GM18505 (cell line): ENCODE data around the gene SORCS3.

Experiments used
- ATAC-seq: cut with Tn5 transposase; IDR thresholded peaks from one replicate; pipeline ENCODE4 v1.9.1; 2021; ENCODE audit not compliant: unreplicated experiment
- POLR2A ChIP-seq: IDR thresholded peaks from 4 replicates; pipeline ENCODE4 v1.6.1; 2011; ENCODE audit warnings: borderline replicate concordance; ENCODE audit not compliant: insufficient read depth, insufficient read length; ENCODE audit errors: extremely low read depth

The SORCS3 gene

DNA sequence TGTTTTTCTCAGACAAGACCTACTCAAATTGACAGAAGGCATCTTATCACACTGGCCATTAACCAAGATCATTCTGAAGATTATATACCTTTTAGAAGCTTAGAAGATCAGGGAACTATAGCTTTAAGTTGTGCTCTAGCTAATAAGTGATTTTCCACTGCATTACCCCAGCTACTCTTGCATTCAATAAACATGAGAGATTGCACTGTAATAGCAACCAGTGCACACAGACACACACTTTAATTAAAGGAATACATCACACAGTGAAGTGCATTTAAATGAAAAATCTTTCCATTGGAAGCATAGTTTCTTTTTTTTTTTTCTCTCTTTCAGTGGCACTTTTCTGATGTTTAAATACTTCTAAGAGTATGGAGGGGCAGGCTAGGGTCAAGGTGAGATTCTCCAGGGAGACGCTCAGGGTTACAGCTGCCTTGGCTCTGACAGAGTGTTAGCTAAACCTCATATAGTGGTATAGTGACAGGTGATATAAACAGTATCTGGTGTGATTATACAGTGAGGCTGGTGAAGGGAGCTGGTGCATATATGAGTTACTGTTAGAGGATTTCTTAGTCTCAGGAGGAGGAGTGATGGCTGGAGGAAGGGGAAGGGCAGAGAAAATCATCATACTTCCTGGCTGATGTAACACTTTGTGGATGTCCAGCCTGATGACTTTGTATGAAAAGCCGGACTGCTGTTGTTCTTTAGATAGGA is 369.5 kb downstream of the SORCS3 start:
- TF ChIP-seq POLR2A, result no peak
- no peak for ATAC-seq

DNA sequence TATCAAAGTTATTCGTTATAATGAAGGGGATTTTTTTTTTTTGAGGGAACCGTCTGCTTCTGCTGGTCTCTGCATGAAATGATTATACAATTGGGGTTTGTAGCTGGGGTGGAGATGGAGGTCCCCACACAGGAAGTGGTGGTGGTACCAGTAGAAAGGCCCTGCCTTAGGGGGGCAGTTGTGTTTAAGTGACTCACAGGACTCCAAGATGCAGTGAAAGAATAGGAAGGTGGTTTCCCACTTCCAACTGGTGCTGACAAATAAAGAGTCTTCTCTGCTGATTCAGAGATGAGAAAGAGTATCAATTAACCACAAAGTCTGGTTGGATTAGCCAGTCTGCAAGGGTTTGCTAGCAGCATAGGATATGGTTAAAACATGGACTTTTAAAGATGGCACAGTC is 376.0 kb downstream of the SORCS3 start:
- no peak for TF ChIP-seq POLR2A
- no peak for ATAC-seq

DNA sequence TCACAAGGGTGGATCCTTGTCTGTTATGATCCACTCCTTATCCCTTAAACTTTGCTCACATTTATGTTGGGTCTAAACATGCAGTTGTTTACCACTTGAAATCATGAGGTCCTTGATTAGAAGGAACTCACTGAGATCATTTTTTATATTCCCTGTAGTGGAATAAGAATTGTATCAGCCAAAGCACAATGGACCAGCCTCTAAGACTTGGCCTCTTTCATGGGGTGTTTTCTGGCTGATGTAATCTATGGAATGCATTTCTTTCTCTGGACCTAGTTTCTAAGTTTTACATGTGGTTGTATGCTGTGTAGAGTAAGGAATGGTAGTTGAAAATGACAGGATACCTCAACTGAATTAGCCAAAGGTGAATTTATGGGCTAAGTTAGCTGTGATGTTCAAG is 376.6 kb downstream of the SORCS3 start:
- no peak for TF ChIP-seq POLR2A
- no peak for ATAC-seq

DNA sequence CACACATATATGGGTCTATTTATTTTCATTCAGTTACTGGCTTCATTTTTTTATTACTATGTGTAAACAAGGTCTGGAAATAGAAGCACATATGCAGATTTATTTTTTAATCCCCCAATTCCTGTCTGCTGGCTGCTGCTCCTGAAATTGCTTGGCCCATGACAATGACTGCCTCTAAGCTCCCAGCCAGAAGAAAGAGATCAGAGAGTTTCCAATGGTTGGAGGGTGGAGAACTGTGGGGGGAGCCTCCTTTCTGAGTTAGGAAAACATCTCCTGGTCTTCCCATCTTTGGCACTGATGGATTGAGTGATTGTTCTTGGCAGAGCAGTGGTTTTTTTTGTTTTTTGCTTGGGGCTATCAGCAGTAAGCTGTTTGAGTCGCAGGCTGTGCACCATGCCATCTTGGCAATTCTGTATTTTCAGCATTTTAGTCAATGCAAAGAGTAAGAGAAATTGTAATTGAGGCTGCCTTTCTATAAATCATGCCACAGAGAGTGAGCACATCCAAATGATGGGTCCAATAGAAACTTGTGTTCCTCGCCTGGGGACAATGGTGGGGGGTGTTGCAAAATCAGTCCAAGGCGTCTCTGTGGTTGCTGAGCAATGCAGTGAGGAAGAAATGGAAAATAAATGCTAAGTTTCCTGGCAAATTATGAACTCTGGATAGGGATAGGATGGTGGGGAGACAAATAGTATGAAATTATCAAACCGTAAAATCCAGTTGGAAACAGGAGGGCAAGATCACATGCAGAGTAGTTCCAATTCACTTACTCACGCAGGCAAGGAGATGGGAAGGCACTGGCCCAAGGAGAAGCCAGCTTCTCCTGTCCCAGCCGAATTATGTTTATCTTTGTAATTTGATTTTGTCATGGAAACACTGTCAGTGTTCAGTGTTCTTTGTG is 382.4 kb downstream of the SORCS3 start:
- no peak for ATAC-seq
- no peak for TF ChIP-seq POLR2A

- no peak for ATAC-seq
- TF ChIP-seq POLR2A, result no peak
Measured at GRCh38 chr10:105024184-105024583, 383.1 kb downstream of the SORCS3 start.

DNA sequence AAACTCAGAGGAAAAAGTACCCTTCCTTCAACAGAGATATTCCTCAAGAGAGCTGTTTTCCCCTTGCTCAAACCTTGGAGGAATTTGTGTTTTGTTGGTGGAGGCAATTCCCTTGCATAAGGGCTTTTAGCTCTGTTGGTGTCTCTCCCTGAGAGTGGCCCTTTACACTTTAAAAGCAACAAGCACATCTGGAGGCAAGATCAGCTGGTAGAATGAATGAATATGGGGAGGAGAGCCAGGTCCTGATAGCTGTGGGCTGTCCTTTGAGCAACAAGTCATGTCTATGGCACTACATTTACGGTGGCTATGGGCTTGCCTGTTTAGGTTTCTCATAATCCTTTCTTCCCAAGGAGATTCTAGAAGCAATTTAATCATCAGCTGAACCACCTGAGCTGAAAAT is 384.0 kb downstream of the SORCS3 start:
- no peak for ATAC-seq
- TF ChIP-seq POLR2A, result no peak

DNA sequence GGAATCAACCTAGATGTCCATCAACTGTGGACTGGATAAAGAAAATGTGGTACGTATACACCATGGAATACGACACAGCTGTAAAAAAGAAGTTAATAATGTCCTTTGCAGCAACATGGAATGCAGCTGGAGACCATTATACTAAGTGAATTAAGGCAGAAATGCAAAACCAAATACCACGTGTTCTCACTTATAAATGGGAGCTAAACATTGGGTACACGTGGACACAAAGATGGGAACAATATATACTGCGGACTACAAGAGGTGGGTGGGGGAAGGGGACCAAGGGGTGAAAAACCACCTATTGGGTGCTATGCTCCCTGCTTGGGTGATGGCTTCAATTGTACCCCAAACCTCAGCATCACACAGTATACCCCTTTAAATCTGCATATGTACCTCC is 385.5 kb downstream of the SORCS3 start:
- TF ChIP-seq POLR2A, result no peak
- no peak for ATAC-seq

GRCh38 chr10:105029286-105029685 is 388.2 kb downstream of the SORCS3 start:
- no peak for TF ChIP-seq POLR2A
- ATAC-seq, result no peak

DNA sequence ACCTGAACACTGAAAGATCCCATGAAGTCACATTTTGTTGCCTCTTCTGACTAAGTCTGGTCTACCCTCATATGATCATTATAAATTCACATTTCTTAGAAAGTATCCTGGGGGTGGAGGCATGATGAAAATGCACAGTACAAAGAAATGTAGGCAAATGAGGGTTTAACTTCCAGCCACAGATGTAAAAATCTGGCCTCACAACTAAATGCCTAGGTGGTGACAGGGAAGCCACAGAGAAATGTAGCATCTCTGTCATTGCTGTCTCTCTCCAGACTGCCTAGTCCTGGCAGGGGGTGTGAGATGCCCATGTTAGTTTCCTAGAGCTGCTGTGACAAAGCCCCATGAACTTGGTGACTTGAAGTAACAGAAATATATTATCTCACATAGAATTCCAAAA is 395.9 kb downstream of the SORCS3 start:
- no peak for ATAC-seq
- TF ChIP-seq POLR2A, result no peak

DNA sequence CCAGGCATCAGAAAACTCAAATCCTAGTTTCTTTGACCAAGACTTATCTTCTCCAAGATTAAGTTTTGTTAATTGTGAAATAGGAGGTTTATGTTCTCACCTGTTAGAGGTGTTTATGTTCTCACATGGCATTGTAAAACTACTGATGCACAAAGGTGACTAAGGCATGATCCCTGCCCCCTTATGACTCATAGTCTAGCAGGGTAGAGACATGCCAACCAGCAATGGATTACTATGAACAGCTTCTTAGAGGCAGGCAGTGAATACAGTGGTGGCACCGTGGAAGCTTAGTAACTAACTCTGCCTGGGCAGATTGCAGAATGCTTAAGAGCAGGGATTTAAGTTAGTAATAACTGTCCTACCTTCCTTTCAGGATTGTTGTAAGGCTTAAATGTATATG is 400.9 kb downstream of the SORCS3 start:
- no peak for TF ChIP-seq POLR2A
- ATAC-seq, result no peak

DNA sequence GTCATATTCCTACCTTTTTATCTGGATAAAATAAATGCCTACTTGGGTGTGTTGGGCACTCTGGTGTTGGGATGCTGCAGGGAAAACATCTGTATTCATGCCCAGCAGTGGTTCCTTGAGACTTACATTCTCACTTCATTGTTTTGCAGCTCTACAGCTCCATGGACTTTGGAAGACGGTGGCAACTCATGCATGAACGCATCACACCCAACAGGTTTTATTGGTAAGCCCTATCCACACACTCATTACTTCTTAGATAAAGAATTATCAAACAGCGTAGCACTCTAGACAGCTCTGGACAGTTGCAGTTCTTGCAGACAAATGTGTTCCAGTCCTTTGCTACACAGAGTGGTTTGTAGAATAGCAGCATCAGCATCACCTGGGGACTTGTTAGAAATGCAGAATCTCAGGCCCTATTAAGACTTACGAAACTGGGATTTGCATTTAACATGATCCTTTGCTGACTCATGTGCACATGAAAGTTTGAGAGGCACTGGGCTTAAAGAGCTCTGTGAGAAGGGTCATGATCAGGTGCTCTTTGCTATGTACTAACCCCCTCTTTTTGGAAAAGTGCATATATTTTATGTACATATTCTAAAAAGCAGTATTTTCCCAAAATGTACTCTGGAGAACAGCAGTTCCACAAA is 401.9 kb downstream of the SORCS3 start:
- ATAC-seq, result no peak
- TF ChIP-seq POLR2A, result no peak

- no peak for ATAC-seq
- no peak for TF ChIP-seq POLR2A
Measured at GRCh38 chr10:105044902-105045301, 403.8 kb downstream of the SORCS3 start.

GRCh38 chr10:105056413-105056812 is 415.3 kb downstream of the SORCS3 start:
- ATAC-seq, result no peak
- no peak for TF ChIP-seq POLR2A
